Endothelial cell (in vitro differentiated cells): ENCODE measurements around the gene ABI3. TPM values are rescaled to one million over a fixed set of nuclear protein-coding genes. Genes with fewer than 3 reads are reported as not detected.

ENCODE experiments used
- DNase-seq: peaks from one replicate; pipeline ENCODE4 v3.0.0; 2021; ENCODE audit warnings: low spot score
- H3K27ac Mint-ChIP-seq: one replicate; pipeline ENCODE4 v1.8.0; 2021; ENCODE audit warnings: mixed read lengths, inconsistent platforms; ENCODE audit not compliant: unreplicated experiment
- H3K27me3 Mint-ChIP-seq: one replicate; pipeline ENCODE4 v1.8.0; 2021; ENCODE audit warnings: mild to moderate bottlenecking, moderate library complexity, mixed read lengths, inconsistent platforms; ENCODE audit not compliant: unreplicated experiment
- H3K36me3 Mint-ChIP-seq: one replicate; pipeline ENCODE4 v1.8.0; 2021; ENCODE audit warnings: mild to moderate bottlenecking, low read depth, mixed read lengths, inconsistent platforms; ENCODE audit not compliant: unreplicated experiment
- H3K4me1 Mint-ChIP-seq: one replicate; pipeline ENCODE4 v1.8.0; 2021; ENCODE audit warnings: mild to moderate bottlenecking, mixed read lengths, inconsistent platforms; ENCODE audit not compliant: unreplicated experiment
- H3K4me3 Mint-ChIP-seq: one replicate; pipeline ENCODE4 v1.8.0; 2021; ENCODE audit warnings: mild to moderate bottlenecking, mixed read lengths, inconsistent platforms; ENCODE audit not compliant: unreplicated experiment
- H3K9me3 Mint-ChIP-seq: one replicate; pipeline ENCODE4 v1.8.0; 2021; ENCODE audit warnings: mixed read lengths, inconsistent platforms; ENCODE audit not compliant: unreplicated experiment
- total RNA-seq: library from RNA; stranded (reverse); fragmentation: NEBNext Ultra II Directional; extraction: Animal tissue kit (Norgen Biotek cat#: 25700); gene quantifications from one replicate; pipeline ENCODE4 v1.2.1, GENCODE V29; 2021; ENCODE audit not compliant: unreplicated experiment
- TF ChIP-seq, protein P1 (sequence below): fragments of 200-600 bp; sonication (generic); IDR thresholded peaks from one replicate; pipeline ENCODE4 v1.5.0; 2021; ENCODE audit warnings: antibody characterized with exemption; ENCODE audit not compliant: unreplicated experiment

ABI3 gene
- total RNA-seq, 1 donor from 2014 or later, result 15.7 TPM

DNA sequence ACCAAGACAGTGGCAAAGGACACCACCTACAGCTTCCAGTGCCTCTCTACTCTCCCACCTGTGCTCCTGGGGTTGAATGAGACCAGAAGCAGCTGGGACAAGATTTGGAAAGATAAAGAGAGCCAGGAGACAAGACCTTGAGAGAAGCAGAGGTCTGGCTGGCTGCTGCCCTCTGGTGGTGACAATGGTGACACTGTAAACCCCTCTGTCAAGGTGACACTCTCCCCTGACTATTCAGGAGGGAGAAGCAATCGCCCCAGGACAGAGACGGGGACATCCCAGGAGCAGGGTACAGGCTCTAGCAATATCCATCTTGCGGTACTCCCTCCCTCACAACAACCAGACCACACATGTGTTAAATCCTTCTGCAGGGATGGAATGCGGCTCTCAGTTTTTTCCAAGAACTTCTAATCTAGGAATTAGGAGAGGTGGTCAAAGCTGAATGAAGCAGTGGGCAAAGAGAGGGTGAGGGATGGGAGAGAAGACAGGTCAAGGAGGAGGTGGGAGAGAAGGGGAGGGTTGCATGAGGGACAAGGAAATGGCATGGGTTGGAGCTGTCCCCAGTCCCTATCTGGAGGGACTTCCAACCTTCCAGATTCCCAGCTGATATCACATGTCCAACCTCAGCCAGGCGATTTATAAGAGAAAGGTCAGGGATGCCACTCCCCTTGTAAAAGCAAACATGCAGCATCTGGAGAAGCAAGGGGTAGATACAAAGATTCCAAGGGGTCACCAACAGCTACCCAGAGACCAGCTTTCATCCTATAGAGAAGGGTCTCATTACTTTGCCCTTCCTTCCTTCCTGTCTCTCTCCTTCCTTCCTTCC, 17.1 kb downstream of the ABI3 start:
- TF ChIP-seq, protein P1, sequence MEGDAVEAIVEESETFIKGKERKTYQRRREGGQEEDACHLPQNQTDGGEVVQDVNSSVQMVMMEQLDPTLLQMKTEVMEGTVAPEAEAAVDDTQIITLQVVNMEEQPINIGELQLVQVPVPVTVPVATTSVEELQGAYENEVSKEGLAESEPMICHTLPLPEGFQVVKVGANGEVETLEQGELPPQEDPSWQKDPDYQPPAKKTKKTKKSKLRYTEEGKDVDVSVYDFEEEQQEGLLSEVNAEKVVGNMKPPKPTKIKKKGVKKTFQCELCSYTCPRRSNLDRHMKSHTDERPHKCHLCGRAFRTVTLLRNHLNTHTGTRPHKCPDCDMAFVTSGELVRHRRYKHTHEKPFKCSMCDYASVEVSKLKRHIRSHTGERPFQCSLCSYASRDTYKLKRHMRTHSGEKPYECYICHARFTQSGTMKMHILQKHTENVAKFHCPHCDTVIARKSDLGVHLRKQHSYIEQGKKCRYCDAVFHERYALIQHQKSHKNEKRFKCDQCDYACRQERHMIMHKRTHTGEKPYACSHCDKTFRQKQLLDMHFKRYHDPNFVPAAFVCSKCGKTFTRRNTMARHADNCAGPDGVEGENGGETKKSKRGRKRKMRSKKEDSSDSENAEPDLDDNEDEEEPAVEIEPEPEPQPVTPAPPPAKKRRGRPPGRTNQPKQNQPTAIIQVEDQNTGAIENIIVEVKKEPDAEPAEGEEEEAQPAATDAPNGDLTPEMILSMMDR, result peak; percentile 78
- Mint-ChIP-seq H3K4me1 (peaks cover 13% of the 10 kb centered on the region), H3K27ac (no peak overlapping the region), H3K27me3 (peaks cover 23% of the 10 kb centered on the region), H3K4me3 (no peak overlapping the region), H3K36me3 (peaks cover 9% of the 10 kb centered on the region), H3K9me3 (no peaks in the 10 kb centered on the region)
- DNase-seq, result peak; percentile 76

DNA sequence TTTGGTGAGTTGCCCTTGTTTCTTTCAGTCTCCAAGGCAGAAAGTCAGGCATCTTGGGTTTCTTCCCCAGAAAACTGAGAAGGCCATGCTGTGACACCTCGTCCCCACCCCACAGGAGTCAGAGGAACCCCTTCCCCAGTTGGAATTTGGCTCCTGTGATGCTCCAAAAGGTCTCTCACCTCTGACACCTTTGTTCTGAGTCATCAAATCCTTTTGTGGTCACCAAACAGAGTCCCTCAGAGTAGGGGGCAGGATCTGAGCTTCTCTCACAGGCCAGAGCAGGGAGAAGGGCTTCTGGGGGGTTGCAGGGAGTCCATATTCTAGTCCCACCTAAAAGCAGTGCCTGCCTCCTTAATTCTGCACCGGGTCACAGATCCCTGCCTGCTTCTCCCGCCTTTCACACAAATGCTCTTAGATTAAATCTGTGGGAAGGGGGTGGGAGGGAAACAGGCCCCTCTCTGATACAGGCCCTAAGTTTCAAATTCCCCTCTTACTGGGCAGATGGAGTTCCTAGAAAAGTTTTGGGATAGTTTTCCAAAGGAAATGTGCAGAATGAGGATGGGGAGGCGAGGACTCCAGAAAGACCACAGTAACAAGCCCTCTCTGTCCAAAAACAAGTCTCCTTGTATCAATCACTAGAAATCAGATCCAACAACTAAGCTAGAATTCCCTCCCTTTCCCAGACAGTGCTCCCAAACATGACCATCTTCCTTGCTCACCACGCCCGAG, 18.7 kb downstream of the ABI3 start:
- peaks cover 3% of the 10 kb centered on the region for H3K4me1 Mint-ChIP-seq
- TF ChIP-seq, protein P1, result no peak
- peak overlapping the region; percentile 71 for H3K4me3 Mint-ChIP-seq
- no peak for DNase-seq
- no peak overlapping the region for H3K27ac Mint-ChIP-seq
- H3K27me3 Mint-ChIP-seq, result peaks cover 23% of the 10 kb centered on the region
- H3K36me3 Mint-ChIP-seq, result peaks cover 3% of the 10 kb centered on the region
- H3K9me3 Mint-ChIP-seq, result no peaks in the 10 kb centered on the region

DNA sequence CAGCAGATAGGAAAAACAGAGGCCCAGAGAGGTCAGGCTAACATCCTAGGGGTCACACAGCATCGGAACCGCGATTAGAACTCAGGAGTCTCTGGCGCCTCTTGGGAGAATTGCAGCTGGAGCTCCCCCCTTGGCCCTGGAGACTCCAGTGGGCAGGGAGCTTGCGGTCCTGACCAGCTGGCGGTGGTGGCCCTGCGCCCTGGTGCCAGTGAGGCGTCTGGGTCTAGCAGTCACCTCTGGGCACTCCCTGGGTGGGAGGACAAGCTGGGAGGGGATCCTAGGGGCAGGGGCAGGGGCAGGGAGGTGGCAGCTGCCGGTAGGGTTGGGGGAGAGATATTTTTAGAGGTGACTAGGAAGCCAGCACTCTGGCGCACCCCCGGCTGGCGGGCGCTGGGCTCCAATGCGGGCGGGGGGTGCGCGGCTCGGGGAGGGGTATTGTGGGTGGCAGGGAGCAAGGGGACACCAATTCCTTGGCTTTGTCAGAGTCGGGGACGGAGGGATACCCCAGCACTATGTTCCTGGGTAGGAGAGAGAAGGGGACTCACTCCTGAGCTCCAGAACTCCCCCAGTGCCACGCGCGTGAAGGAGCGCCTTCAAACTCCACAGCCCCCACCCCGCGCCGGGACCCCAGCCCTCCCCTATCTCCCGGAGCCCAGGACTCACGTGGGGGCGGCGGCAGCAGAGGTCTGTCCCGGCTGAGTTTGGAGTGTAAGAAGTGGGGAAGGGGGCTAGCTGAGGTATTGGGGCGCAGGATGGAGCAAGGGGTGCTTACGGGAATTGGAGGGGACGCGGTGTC, 19.5 kb downstream of the ABI3 start:
- no peak for DNase-seq
- Mint-ChIP-seq H3K27ac (no peak overlapping the region), H3K9me3 (no peaks in the 10 kb centered on the region), H3K4me3 (peak overlapping the region; percentile 71), H3K36me3 (peaks cover 3% of the 10 kb centered on the region), H3K4me1 (peaks cover 3% of the 10 kb centered on the region), H3K27me3 (peaks cover 19% of the 10 kb centered on the region)
- TF ChIP-seq, protein P1, result no peak

DNA sequence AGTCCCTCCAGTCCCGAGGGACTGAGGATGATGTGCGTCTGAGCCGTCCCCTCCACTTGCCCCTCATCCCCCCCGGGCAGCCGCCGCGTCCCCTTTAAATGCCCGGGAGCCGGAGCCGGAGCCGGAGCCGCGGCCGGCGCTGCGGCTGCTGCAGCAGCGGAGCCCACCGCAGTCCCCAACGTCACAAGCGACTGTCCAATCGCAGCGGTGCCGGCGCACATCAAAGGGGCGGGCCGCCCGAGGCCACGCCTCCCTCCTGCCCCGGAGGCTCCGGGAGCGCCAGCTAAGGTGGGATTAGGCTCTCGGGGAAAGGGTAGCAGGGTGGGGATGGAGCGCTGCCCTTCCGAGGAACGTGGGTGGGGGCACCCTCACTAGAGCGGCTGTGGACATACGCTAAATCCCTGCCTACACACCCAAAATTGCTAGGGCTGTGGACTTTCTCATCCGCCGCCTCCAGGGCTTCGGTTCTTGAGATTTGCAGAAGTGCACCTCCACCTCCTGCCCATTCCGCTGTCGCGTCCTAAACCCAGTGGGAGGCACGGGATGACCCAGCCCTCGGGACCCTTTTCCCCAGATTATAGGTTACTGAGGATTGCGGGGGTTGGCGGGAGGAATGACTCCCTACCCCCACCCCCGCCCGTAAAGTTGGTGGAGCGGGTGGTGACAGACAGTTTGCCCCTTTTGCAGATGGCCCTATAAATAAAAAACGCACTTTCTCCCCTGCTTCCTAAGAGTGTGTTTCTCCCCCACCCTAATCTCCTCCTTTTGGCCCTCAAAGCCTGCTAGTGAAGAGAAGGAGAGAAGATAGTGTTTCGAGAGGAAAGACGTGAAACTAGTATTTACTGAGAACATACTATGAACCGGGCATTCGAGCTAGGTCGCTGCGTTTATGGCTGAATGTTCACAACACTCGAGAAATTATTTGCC, 20.4 kb downstream of the ABI3 start, which contains the start of gene PHOSPHO1:
TSS of gene PHOSPHO1 (minus strand) at position 152 of the 927 bp plus-strand sequence. CDS start 4,096 bp downstream, outside the sequence.
- Mint-ChIP-seq H3K27ac (peak within 1 kb of the TSS; percentile 70), H3K36me3 (peaks cover 3% of the 10 kb centered on the region), H3K4me3 (peak within 1 kb of the TSS; percentile 87), H3K9me3 (no peaks in the 10 kb centered on the region), H3K4me1 (peaks cover 3% of the 10 kb centered on the region), H3K27me3 (peaks cover 14% of the 10 kb centered on the region)
- TF ChIP-seq, protein P1, result no peak
- peak; percentile 85 for DNase-seq
